ENCODE measurements around the gene KCNJ12. TPM values are rescaled to one million over a fixed set of nuclear protein-coding genes. Genes with fewer than 3 reads are reported as not detected.
"Not testable (repeated sequence)": the region's sequence is repeated elsewhere in the genome, so short reads cannot be mapped to it uniquely, and the experiment has no call there.

KCNJ12 gene
- total and polyA plus RNA-seq, 4 donors: 0.67 to 6.6 (median 2.5) TPM

GRCh38 chr17:21422311-21423189, 46.4 kb downstream of the KCNJ12 start:
- not testable (repeated sequence) for H3K9me3 ChIP-seq (ENCODE audit: control insufficient read depth in 4 of 4, insufficient read depth in 3 of 4, low read length in 3 of 4); H3K27ac ChIP-seq (ENCODE audit: low read depth in 1 of 2, low read length in 1 of 2); H3K36me3 ChIP-seq (ENCODE audit: control insufficient read depth in 4 of 4, insufficient read depth in 4 of 4, low read length in 4 of 4); DNase-seq; H3K9ac ChIP-seq (ENCODE audit: insufficient read depth in 1 of 2, low read length in 2 of 2); H3K27me3 ChIP-seq (ENCODE audit: control insufficient read depth in 3 of 3, insufficient read depth in 3 of 3, low read length in 2 of 3); ATAC-seq (ENCODE audit: insufficient read depth, low FRiP score); H3K4me1 ChIP-seq (ENCODE audit: control insufficient read depth in 5 of 5, insufficient read depth in 5 of 5, low read length in 5 of 5); H3K4me3 ChIP-seq
- WGBS, 2 donors: 76 to 77% methylated on average over 11 to 13 of the region's 14 CpGs

GRCh38 chr17:21423190-21423493, 47.0 kb downstream of the KCNJ12 start:
- H3K27ac ChIP-seq (ENCODE audit: low read depth in 1 of 2, low read length in 1 of 2); H3K4me1 ChIP-seq (ENCODE audit: control insufficient read depth in 5 of 5, insufficient read depth in 5 of 5, low read length in 5 of 5); H3K9ac ChIP-seq (ENCODE audit: insufficient read depth in 1 of 2, low read length in 2 of 2); H3K27me3 ChIP-seq (ENCODE audit: control insufficient read depth in 3 of 3, insufficient read depth in 3 of 3, low read length in 2 of 3); H3K36me3 ChIP-seq (ENCODE audit: control insufficient read depth in 4 of 4, insufficient read depth in 4 of 4, low read length in 4 of 4); H3K9me3 ChIP-seq (ENCODE audit: control insufficient read depth in 4 of 4, insufficient read depth in 3 of 4, low read length in 3 of 4); ATAC-seq (ENCODE audit: insufficient read depth, low FRiP score); H3K4me3 ChIP-seq: not testable (repeated sequence)
- DNase-seq: peak; percentile 56 to 71 (median 68)
- WGBS, 2 donors: 69 to 81% methylated on average over 9 of the region's 9 CpGs

- H3K9me3 ChIP-seq (ENCODE audit: control insufficient read depth in 4 of 4, insufficient read depth in 3 of 4, low read length in 3 of 4); H3K27ac ChIP-seq (ENCODE audit: low read depth in 1 of 2, low read length in 1 of 2); H3K4me3 ChIP-seq; H3K36me3 ChIP-seq (ENCODE audit: control insufficient read depth in 4 of 4, insufficient read depth in 4 of 4, low read length in 4 of 4); DNase-seq; H3K27me3 ChIP-seq (ENCODE audit: control insufficient read depth in 3 of 3, insufficient read depth in 3 of 3, low read length in 2 of 3); H3K9ac ChIP-seq (ENCODE audit: insufficient read depth in 1 of 2, low read length in 2 of 2); ATAC-seq (ENCODE audit: insufficient read depth, low FRiP score): not testable (repeated sequence)
- peaks cover 0 to 20% (median 0%) of the 10 kb centered on the region in 5 donors for H3K4me1 ChIP-seq (ENCODE audit: control insufficient read depth in 5 of 5, insufficient read depth in 5 of 5, low read length in 5 of 5)
- WGBS, 2 donors: 89 to 90% methylated on average over 7 of the region's 7 CpGs
Observed at GRCh38 chr17:21424697-21425096, 48.5 kb downstream of the KCNJ12 start.

GRCh38 chr17:21425321-21425720, 49.2 kb downstream of the KCNJ12 start:
- ATAC-seq (ENCODE audit: insufficient read depth, low FRiP score) (no peak), DNase-seq (no peak)
- Histone ChIP-seq H3K9ac (ENCODE audit: insufficient read depth in 1 of 2, low read length in 2 of 2) (no peak overlapping the region), H3K27ac (ENCODE audit: low read depth in 1 of 2, low read length in 1 of 2) (no peak overlapping the region), H3K4me3 (no peak overlapping the region), H3K27me3 (ENCODE audit: control insufficient read depth in 3 of 3, insufficient read depth in 3 of 3, low read length in 2 of 3) (no peaks in the 10 kb centered on the region), H3K9me3 (ENCODE audit: control insufficient read depth in 4 of 4, insufficient read depth in 3 of 4, low read length in 3 of 4) (no peaks in the 10 kb centered on the region), H3K4me1 (ENCODE audit: control insufficient read depth in 5 of 5, insufficient read depth in 5 of 5, low read length in 5 of 5) (peaks cover 0 to 22% (median 0%) of the 10 kb centered on the region in 5 donors), H3K36me3 (ENCODE audit: control insufficient read depth in 4 of 4, insufficient read depth in 4 of 4, low read length in 4 of 4) (no peaks in the 10 kb centered on the region)
- no peak for TF ChIP-seq CTCF (IDR thresholded peaks at IDR 0.05; ENCODE audit: control extremely low read depth, extremely low read depth)
- 77 to 79% methylated on average over 10 of the region's 10 CpGs for WGBS, 2 donors

- Histone ChIP-seq H3K27me3 (ENCODE audit: control insufficient read depth in 3 of 3, insufficient read depth in 3 of 3, low read length in 2 of 3) (no peaks in the 10 kb centered on the region), H3K36me3 (ENCODE audit: control insufficient read depth in 4 of 4, insufficient read depth in 4 of 4, low read length in 4 of 4) (no peaks in the 10 kb centered on the region), H3K9me3 (ENCODE audit: control insufficient read depth in 4 of 4, insufficient read depth in 3 of 4, low read length in 3 of 4) (no peaks in the 10 kb centered on the region), H3K27ac (ENCODE audit: low read depth in 1 of 2, low read length in 1 of 2) (no peak overlapping the region), H3K4me3 (no peak overlapping the region), H3K9ac (ENCODE audit: insufficient read depth in 1 of 2, low read length in 2 of 2) (no peak overlapping the region), H3K4me1 (ENCODE audit: control insufficient read depth in 5 of 5, insufficient read depth in 5 of 5, low read length in 5 of 5) (peaks cover 0 to 22% (median 0%) of the 10 kb centered on the region in 5 donors)
- DNase-seq: no peak
- WGBS, 2 donors: 61 to 66% methylated on average over 4 of the region's 4 CpGs
- no peak for ATAC-seq (ENCODE audit: insufficient read depth, low FRiP score)
- no peak for TF ChIP-seq CTCF (IDR thresholded peaks at IDR 0.05; ENCODE audit: control extremely low read depth, extremely low read depth)
Observed at GRCh38 chr17:21425736-21426135, 49.6 kb downstream of the KCNJ12 start.

GRCh38 chr17:21426246-21426645, 50.1 kb downstream of the KCNJ12 start:
- not testable (repeated sequence) for H3K4me3 ChIP-seq
- 79 to 83% methylated on average over 8 of the region's 8 CpGs for WGBS, 2 donors

GRCh38 chr17:21426876-21427275, 50.7 kb downstream of the KCNJ12 start:
- peaks cover 0 to 22% (median 0%) of the 10 kb centered on the region in 5 donors for H3K4me1 ChIP-seq (ENCODE audit: control insufficient read depth in 5 of 5, insufficient read depth in 5 of 5, low read length in 5 of 5)
- not testable (repeated sequence) for H3K9ac ChIP-seq (ENCODE audit: insufficient read depth in 1 of 2, low read length in 2 of 2); H3K4me3 ChIP-seq; H3K27me3 ChIP-seq (ENCODE audit: control insufficient read depth in 3 of 3, insufficient read depth in 3 of 3, low read length in 2 of 3); DNase-seq; ATAC-seq (ENCODE audit: insufficient read depth, low FRiP score); H3K9me3 ChIP-seq (ENCODE audit: control insufficient read depth in 4 of 4, insufficient read depth in 3 of 4, low read length in 3 of 4); H3K36me3 ChIP-seq (ENCODE audit: control insufficient read depth in 4 of 4, insufficient read depth in 4 of 4, low read length in 4 of 4); H3K27ac ChIP-seq (ENCODE audit: low read depth in 1 of 2, low read length in 1 of 2)
- WGBS, 2 donors: 88 to 90% methylated on average over 7 of the region's 8 CpGs

More at GRCh38 chr17:21426246-21426645, 50.1 kb downstream of the KCNJ12 start:
- H3K27ac ChIP-seq (ENCODE audit: low read depth in 1 of 2, low read length in 1 of 2); H3K36me3 ChIP-seq (ENCODE audit: control insufficient read depth in 4 of 4, insufficient read depth in 4 of 4, low read length in 4 of 4); ATAC-seq (ENCODE audit: insufficient read depth, low FRiP score); H3K9ac ChIP-seq (ENCODE audit: insufficient read depth in 1 of 2, low read length in 2 of 2); H3K9me3 ChIP-seq (ENCODE audit: control insufficient read depth in 4 of 4, insufficient read depth in 3 of 4, low read length in 3 of 4); DNase-seq; H3K27me3 ChIP-seq (ENCODE audit: control insufficient read depth in 3 of 3, insufficient read depth in 3 of 3, low read length in 2 of 3): not testable (repeated sequence)
- H3K4me1 ChIP-seq (ENCODE audit: control insufficient read depth in 5 of 5, insufficient read depth in 5 of 5, low read length in 5 of 5): peaks cover 0 to 22% (median 0%) of the 10 kb centered on the region in 5 donors
